SKM-1 treated with dmso at 0.1 percent for 144 hours (cell line): ENCODE results near the gene PLCH2.

Experiments
- DNase-seq: peaks from one replicate; lab custom pipeline; 2025; ENCODE audit not compliant: unreplicated experiment; lab: John Stamatoyannopoulos, UW

PLCH2 gene

DNA sequence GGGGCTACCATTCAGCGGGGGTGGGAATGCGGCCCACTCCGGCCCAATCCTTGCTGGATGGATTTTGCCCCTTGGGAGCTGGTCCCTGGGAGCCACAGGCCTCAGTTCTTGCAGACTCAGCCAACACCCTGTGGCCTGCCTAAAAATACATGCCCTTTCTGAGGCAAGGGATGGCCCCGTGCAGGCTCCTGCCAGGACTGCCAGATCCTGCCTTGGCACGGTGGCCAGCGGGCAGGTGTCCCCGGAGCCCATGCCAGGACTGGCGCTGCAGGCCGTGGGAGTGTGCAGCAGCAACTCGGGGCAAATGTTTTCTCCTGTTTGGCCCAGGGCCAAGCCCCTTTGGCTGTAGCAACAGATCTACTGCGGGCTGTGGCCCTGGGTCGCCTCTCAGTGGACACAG is 51.9 kb downstream of the PLCH2 start:
- DNase-seq = no peak

DNA sequence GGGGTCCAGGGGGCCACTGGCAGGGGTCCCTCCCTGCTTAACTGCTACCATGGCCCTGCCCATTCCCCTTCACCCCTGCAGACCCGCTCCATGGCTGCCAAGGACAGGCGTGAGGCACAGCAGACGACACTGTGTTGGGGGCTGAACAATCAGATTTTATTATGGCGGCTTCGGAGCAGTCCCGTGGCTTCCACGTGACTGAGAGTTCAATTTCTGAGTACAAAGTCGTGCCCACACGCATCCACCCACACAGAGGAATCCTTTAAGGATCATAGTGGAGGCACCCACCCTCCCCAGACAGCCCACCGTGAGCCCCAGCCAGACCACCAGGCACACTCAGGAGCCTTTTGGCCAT is 52.5 kb downstream of the PLCH2 start:
- DNase-seq = no peak

DNA sequence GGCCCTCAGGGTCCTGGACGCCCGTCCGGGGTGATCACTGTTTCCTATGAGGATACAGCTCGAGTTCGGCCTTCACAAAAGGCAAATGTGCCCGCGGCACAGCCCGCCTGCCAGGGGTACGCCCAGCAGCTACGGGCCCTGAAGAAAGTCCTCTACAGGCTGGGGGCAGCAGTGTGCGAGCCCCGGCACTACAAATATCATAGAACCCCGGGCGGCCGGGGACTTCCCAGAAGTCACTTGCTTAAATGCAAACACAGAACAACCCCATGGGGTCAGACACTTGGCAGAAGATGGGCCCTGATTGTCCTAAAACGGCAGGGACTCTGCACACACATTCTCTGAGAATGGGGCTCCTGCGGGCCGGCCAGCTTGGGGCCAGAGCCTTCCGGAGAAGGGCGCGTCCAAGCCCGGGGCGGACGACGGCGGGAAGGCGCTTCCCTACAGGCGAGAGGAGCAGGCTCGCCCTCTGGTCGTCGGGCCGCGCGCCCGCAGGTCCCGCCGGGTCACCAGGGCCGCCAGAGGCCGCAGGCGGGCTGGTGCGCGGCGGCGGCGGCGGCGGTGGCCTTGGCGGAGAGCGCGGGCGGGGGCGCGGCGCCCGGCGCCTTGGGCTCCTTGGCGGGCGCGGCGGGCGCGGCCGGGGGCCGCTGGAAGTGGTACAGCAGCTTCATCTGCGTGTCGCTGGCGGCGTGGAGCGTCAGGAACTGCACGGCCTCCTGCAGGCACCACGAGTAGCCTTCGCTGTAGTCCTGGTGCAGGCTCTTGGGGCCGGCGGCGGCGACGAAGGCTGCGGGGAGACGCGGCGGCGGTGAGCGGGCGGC is 53.1 kb downstream of the PLCH2 start:
- DNase-seq = no peak

DNA sequence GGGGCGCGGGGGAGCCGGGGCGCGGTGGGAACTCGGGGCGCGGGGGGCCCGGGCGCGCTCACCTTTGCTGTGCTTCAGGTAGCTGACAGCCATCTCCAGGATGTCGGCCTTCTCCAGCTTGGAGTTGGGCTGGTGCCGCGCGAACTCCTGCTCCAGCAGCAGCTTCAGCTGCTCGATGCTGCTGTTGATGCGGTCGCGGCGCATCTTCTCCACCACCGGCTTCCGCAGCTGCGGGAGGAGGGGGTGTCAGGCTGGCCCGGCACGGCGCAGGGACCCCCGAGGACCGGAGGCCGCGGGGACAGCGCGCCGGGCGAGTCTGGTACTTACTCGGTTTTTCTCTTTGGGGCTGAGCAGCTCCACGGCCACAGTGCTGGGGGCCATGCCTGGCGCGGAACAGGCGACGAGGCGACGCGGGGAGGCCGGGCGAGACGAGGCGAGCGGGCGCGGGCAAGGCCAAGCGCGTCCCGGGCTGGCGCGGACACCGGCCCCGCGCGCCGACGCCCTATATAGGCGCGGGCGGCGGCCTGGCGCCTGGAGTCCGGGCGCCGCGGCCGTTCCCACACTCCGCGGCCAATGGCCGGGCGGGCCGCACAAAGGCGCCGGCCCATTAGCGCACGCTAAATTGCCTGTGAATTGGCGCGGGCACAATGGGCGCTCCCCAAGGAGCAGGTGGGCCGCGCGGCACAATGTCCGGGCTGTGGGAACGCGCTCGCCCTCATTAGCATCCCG is 53.9 kb downstream of the PLCH2 start, which contains the start of gene HES5:
Gene HES5 (minus strand): TSS at position 480 of the 729 bp plus-strand sequence. CDS start 99 bp downstream, at position 381.
- no peak for DNase-seq

DNA sequence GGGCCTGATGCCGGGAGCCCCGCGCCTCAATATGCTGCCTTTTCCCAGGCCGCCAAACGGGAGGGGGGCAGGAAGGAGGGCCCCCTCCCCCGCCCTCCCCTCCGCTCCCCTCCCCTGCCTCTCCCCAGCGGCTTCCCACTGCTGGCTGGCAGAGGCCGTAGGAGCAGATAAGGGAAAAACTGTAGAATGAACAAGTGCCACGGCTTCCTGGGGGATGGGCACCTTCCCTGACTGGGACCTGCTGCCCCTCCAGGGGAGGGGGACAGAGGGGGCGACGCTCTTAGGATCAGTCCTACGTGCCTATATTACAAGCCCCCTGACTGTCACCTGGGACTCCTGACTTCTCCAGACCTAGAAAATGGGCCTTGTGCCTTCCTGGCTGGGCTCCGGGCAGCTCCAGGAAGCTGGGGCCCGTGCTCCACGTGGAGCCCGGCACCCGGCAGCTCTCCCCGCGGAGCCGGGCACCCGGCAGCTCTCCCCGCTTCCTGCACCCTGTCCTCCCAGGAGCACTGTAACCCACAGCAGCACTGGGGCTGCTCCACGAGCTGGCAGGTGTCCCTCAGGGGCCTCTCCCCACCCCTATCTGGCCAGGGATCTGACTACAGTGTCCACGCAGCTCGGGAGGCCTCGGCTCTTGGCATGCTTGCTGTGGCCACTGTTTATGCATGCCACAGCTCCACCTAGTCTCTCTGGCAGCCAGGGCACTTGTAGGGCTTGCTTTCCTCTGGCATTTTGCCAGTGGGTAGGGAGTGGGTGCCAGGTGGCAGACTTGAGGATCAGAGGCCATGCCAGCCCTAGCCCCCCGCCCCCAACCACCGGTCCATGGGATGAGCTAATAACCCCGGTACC is 54.6 kb downstream of the PLCH2 start:
- no peak for DNase-seq

GRCh38 chr1:2532485-2533160 is 56.5 kb downstream of the PLCH2 start:
- DNase-seq = no peak

DNA sequence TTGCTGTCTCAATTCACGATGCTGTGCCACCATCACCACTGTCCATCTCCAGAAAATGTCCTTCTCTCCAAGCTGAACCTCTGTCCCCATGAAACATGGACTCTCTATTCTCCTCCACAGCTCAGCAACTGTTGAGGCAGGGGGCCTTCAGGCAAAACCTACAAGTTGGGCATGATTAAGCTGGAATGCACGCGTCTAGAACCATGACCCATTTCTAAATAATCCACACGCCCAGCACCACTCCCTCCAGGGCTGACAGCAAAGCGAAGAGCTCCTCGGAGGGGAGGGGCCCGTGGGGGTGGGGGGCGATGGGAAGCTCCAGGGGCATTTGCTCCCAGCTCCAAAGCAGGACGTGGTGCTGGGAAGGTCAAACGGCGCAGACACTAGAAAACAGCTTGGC is 57.3 kb downstream of the PLCH2 start:
- DNase-seq = no peak

DNA sequence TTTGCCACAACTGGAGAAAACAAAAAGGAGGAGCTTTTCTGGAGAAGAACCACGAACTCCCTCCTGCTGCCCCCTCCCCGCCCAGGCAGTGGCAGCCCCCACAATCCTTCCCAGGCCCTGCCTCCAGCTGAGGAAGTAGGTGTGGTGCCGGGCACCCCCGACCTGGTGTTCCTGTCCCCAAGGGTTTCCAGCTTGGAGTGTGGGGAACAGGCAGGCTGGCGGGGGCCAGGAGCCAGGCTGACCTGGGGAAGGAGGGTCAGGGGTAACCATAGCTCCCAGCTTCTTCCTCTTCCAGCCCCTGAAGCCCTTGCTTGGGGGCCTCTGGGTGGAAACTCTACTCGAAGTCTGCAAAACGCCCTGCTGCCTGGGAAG is 58.2 kb downstream of the PLCH2 start:
- no peak for DNase-seq

DNA sequence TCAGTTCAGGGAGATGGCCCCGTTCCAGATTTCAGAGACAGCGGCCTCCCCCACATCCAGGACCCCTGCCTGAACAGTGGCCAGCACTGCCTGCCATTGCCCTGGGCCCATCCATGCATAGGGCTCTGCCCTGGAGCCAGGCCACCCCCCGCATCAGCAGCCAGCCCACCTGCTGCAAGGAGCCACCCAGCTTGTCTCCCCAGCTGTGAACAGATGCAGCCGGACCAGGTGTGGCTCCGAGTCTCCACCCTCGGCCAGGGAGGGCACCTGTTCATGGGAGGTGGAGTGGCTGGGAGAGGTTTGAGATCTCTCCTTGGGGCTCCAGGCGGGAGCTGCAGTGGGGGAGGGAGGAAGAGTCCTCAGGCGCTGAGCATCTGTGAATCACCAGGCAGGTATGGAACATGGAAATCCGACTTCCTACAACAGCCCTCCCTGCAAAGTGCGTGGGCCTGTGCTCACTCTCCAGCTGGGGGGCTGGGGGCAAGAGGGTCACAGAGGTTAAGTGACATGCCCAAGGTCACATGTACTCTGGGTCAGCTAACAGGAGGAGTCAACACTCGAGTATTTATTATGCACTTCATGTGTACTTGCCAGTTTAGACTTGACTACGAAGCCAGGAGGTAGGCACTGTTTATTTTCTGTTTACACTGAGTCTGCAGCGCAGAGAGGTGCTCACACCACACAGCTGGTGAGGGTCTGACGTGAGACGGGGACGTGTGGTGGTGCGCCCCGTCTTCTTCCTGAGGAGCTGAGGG is 58.8 kb downstream of the PLCH2 start:
- no peak for DNase-seq

DNA sequence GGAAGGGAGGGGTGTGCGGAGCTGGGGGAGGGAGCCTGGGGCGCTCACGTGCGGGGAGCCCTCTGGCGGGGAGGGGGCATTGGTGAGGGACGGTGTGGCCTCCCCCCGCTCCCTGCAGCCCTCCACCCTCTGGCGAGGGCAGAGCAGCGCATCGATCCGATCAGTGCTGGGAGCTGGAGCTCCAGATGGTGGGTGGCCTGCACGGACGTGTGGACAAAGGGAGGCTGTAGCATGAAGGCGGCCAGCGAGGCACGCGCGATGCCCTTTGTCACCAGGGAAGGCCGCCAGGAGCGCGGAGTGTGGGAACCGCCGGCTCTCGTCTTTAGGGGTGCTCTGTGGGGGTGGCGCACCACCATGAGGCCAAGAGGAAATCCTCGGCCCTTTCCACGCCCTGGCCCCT is 59.4 kb downstream of the PLCH2 start:
- no peak for DNase-seq

DNA sequence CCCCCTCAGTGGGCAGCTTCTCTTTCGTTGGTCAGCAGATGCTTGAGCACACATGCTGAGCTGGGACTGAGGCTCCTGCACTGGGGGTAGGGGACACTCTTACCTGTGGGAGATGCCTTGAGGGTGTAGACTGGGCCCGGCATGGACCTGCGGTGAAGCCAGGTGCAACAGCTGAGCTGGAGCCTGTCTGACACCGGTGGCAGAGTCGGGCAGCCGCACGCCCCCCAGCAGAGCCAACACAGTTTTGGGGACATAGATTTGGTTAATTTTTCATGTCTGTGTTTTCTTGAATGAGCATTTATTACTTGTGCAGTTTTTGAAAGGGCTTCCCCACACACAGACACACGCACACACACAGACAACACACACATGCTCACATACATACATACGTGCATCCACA is 59.9 kb downstream of the PLCH2 start:
- DNase-seq = no peak

DNA sequence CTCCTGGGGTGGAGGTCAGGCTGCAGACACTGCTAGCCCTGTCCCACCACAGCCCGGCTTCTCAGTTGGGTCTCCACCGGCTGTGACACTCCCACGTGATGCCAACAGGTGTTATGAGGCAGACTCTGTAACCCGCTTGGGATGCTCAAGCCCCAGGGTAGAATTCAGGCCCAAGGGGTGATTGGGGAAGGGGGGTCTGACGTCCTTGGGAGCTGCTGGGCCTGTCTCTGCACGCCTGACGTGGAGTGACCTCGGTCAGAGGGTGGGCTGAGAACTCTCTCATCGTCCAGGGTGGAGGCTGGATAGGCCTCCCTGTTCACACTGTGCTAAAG is 61.7 kb downstream of the PLCH2 start:
- DNase-seq = no peak

GRCh38 chr1:2538376-2538775 is 62.3 kb downstream of the PLCH2 start:
- DNase-seq = no peak

DNA sequence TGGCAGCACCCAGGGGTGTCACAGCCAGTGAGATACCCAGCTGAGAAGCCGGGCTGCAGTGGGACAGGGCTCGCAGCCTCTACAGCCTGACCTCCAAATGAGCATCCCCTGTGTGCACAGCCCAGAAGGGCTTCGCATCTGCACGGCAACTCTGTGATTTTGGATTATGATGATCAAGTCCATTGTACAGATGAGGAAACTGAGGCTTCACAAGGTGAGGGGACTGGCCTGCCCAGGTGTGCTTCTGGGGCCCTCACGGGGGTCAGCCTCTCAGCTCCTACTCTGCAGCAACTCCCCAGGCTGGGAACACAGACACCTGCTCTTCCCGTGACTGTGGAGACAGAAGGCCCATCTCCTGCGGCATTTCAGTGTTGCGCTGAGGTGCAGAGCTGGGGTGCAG is 62.8 kb downstream of the PLCH2 start:
- DNase-seq = no peak

- DNase-seq = peak; percentile 3
These were observed 63.3 kb downstream of the PLCH2 start for GRCh38 chr1:2539312-2539907.

GRCh38 chr1:2540816-2541492 is 64.9 kb downstream of the PLCH2 start:
- DNase-seq = no peak

- no peak for DNase-seq
These were observed 65.6 kb downstream of the PLCH2 start for GRCh38 chr1:2541619-2542245.

GRCh38 chr1:2542246-2542915 is 66.3 kb downstream of the PLCH2 start:
- DNase-seq = no peak
